Ecto neural progenitor cell (in vitro differentiated cells): Measurements from ENCODE around the gene C3orf22.
"Not testable (repeated sequence)": the region's sequence is repeated elsewhere in the genome, so short reads cannot be mapped to it uniquely, and the experiment has no call there.

Source experiments
- DNase-seq: peaks from one replicate; pipeline ENCODE4 v3.0.0-alpha.2; 2018; ENCODE audit warnings: low spot score

The C3orf22 gene, protein sequence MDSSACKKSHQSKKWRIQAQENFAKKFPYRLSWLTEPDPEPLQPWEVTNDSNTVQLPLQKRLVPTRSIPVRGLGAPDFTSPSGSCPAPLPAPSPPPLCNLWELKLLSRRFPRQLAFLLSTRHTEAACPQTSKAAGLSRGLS

DNA sequence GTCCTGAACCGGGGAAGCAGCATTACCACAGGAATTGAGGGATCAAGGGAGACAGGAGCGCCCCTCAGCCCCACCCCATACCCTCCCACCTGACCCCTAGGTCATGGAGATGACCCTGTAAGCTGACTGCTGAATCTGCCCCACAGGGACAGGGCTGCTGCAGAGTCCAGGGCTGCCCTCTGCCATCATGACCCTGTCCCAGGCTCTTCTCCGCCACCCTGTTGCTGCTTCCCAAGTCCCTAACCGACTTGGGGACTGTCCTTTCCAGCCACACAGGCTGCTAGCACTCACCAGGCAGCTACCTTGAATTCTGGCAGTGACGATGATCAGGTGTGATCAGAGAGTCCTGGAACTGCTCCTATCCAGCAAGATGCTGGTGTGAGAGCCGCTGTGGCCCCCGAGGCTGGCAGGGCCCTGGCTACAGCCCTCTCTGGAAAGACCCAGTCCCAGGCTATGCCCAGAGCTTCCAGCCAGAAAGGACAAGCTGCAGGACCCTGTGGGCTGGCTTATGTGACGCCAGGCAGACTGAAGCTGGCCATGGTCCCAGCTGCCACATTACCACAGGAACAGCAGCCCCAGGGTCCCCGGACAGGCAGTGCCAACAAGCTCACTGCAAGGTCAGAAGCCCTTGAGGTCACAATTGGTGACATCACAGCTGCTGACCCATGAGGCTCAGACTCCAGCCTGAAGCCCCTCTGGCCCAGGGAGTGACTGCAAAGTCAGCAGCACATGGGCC lies at the start of gene C3orf22:
C3orf22 (minus strand) TSS at position 597 of the 736 bp plus-strand sequence. CDS start 5,542 bp downstream, outside the sequence.
- DNase-seq: peak; percentile 46

DNA sequence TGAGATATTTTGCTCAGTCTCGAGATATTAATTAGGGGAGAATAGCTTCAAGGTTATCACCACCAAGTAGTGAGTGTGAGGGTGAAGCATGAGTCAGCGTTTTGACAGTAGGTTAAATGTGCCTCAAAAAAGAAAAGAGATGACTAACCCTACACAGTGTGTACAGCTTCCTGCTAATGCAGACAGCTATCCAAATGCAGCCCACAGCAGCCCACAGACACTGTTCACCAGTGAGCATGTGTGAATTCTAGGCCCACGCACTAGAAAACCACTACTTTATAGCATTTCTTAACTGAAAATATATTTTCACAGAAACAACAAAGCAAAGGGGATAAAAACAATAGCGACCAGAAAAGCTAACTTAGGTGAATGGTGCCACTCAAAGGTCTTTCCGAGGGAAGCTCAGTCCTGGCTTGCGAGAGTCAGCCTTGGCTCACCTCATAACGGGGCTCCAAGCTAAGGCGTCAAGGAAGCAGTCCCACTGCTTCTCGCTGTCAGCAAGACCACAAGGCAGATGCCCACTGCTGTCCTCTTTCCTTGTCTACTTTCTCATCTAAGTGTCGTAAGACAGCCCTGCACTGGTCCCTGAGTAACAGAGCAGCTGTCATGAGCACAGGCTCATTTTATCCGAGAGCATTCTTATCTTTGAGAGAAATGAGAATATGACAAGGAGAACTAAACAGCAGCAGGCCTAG lies 48.6 kb upstream of the C3orf22 start:
- no peak for DNase-seq

DNA sequence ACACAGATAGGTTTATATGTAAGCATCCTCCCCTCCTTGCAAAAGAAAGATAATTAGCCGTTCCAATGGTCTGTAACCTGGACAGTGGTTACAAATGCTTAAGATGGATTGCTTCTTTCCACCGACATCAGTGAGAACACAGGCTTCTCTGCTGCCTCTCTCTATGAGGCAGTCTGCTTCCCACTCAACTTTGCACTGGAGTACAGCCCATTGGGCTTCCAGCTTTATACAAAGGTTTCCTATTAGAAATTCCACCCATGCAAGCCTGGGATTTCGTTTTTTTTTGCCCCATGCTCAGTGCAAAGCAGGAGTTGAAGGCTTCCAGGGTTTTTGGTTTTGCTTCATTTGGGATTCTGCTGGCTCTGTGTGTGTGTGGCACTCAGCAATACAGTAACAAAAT lies 47.3 kb upstream of the C3orf22 start:
- DNase-seq: no peak

DNA sequence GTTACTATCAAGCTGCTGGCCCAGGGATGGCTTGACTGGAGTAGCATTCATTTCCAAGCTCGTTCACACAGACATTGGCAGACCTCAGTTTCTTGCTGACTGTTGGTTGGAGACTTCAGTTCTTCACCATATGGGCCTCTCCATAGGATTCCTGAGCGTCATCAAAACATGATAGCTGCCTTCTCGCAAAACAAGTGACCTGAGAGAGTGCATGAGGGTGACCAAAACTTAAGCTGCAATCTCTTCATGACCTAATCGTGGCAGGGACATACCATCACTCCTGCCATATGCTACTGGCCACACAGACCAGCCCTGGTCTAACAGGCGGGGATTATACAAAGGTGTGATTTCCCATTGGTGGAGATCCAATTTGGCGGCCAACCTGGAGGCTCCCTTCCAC lies 46.0 kb upstream of the C3orf22 start:
- DNase-seq: no peak

DNA sequence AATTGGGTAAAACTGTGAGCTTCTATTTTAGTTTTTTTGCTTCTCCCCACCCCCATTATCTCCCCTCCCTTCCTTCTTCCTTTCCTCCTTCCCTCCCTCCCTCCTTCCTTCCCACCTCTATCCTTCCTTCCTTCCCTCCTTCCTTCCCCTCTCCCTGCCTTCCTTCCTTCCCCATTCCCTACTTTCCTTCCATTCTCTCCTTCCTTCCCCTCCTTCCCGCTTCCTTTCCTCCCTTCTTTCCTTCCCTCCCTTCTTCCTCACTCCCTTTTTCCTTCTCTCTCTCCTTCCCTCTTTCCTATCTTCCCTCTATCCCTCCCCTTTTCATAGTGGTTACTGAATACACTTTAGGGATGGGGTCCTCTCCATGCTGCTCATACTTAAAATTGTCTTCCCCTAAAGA lies 40.4 kb upstream of the C3orf22 start:
- DNase-seq: no peak

DNA sequence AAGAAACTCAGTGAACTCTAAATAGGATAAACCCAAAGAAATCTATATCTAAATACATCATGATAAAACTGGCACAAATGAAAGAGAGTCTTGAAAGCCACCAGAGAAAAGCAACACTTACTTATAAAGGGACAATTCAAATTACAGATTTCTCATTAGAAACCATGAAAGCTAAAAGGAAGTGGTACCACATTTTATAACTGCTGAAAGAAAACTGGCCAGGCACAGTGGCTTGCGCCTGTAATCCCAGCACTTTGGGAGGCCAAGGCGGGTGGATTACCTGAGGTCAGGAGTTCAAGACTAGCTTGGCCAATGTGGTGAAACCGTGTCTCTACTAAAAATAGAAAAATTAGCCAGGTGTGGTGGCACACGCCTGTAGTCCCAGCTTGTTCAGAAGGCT lies 36.7 kb upstream of the C3orf22 start:
- DNase-seq: not testable (repeated sequence)

DNA sequence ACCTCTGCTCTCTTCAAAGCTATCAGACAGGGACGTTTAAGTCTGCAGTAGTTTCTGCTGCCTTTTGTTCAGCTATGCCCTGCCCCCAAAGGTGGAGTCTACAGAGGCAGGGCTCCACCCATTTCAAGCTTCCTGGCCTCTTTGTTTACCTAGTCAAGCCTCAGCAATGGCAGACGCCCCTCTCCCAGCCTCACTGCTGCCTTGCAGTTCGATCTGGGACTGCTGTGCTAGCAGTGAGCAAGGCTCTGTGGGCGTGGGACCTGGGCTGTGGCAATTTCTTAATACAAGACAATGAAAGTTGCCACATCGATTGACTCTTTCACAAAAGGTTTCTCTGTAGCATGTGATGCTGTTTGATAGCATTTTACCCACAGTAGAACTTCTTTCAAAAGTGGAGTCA lies 32.8 kb upstream of the C3orf22 start:
- not testable (repeated sequence) for DNase-seq

DNA sequence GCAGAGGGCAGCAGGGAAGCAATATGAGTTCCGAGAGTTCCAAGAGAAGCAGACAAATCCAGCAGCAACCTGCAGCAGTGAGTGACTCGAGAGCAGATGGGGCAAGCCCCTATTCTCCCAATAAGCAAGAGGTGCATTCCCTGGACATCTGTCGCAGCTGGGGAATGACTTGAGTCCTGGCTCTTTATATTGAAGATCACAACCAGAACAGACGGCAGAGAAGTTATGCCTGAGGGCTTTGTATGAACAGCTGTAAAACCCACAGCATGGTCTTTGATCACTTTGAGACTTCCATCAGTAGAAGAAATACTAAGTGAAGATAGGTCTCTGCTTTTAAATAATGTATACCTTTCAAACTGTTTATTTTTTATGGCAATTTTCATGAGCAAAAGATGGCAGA lies 23.6 kb upstream of the C3orf22 start:
- DNase-seq: no peak

DNA sequence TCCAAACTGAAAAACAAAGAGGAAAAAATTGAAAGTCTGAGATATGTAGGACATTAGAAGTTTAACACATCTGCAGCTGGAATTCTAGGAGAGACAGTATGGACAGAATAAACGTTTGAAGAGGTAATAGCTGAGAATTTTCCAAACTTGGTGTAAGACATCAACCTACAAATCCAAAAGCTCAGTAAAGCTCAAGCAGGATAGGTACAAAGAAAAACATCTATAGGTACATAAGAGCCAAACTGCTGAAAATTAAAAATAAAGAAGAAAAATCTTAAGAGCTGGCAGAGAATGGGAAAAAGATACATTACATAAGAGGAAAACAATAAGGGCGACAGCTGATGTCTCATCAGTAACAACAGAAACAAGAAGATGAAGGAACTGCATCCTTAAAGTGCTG lies 22.8 kb upstream of the C3orf22 start:
- no peak for DNase-seq

DNA sequence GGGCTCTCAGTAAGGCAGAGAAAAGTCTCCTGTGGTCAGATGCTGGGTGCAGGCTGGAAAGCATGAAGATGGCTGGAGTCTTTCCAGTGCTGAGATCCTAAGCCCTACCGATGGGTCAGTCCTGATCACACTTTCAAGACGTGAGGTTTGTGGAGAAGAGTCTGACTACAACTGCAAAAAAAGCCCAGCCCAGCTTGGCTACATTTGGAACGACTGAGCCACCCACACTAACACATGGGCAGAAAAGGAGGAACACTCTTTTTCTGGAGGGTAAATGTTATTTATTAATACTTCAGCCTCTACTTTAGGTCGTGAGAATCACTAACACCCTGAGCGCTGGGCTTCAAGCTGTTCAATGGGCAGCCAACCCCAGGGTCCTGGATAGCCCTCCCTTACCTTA lies 22.0 kb upstream of the C3orf22 start:
- DNase-seq: no peak

DNA sequence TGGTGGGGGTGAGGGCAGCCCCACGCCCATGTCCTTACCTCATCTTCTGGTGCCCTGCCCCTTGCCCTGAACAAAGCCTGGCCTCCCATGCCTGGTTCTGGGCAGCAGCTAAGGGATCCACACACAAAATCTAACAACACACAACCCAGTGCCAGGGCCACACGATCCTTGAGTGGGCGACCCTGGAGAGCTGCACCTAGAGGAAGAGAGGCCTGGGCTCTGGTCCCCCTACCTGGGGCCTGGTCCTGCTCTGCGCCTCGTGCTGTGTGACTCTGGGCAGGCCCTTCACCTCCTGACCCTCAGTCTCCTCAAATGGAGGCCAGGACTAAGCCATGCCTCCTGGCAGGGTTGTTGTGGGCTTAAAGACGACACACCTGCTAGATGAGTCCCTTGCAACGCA lies 20.0 kb upstream of the C3orf22 start:
- no peak for DNase-seq

DNA sequence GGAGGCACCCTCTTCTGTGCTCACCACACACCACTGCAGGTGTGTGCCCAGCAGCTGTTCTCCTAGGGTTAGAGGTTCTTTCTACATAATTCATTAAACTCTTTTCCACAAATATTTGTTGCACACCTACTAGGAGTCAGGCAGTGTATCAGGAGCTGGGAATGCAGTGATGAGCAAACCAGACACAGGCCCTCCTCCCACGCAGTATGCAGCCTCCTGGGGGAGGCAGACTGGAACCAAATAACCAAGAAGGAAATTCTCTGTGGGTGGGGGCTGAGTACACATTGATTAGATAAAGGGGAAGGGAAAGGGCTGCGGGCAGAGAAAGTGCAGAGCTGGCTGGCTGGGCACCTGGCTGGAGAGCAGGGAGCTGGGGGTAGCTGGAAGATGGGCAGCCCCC lies 18.5 kb upstream of the C3orf22 start:
- no peak for DNase-seq

DNA sequence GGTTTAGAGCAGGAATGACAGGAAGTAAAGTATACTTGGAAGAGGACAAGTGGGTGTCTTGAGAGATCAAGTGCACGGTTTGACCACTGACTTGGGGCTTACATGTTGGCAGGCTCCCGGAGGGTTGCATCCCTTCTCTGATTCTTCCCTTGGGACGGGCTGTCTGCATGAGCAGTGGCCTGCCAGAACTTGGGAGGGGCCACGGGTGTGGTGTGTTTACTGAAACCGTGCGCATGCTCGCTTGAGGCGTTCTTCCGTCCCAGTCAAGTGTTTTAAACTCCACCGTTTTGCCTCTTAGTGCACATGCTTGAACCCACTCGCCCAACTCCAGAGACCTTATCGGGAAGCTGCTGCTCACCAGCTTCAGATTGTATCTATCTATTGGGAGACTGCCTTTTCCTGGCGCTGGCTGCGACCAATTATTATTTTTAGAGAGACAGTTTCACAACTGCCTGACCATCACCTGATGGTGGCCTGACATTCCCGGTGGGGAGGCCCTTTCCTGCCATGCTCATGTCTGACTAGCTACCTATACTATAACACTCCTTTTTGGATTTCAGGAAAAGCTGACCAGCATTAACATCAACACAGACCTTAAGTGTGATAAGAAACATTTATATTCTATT lies 14.9 kb upstream of the C3orf22 start:
- DNase-seq: no peak

DNA sequence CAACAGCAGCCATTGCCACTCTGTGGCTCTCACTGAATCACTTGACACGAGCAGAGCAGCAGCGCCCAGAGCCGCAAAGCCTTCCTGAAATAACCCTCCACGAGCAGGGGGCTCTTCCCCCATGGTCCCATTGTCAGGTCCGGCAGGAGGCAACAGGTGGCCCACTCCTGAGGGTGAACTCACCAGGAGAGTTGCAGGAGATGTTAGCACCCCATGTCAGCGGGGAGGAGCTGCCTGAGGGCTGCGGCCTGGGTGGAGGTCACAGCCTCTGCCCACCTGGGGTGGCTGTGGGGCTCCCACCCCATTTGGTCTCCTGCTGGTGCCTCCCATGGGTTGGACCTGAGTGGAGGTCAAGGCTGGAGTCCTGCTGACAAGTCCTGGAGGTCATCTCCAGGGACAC lies 12.3 kb upstream of the C3orf22 start:
- DNase-seq: no peak

DNA sequence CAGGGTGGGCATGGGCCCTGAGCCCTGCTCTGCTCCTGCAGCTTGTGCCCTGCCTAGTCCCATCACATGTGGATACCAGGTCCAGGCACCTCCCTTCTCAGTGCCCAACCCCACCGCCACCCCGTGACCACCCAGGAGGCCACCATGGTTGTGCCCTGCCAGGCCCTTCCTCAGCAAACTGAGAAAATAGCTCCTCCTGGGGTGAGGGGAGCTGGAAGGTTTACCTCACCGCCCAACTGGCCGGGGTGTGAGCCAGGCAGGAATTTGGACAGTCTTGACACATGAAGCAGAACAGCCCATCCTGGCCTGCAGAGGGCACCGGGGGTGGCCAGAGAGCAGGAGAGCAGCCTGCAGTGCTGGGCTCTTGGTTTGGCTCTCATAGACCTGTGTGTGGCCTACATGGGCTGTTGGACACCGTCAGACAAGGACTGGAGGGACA lies 11.4 kb upstream of the C3orf22 start:
- DNase-seq: peak; percentile 49

DNA sequence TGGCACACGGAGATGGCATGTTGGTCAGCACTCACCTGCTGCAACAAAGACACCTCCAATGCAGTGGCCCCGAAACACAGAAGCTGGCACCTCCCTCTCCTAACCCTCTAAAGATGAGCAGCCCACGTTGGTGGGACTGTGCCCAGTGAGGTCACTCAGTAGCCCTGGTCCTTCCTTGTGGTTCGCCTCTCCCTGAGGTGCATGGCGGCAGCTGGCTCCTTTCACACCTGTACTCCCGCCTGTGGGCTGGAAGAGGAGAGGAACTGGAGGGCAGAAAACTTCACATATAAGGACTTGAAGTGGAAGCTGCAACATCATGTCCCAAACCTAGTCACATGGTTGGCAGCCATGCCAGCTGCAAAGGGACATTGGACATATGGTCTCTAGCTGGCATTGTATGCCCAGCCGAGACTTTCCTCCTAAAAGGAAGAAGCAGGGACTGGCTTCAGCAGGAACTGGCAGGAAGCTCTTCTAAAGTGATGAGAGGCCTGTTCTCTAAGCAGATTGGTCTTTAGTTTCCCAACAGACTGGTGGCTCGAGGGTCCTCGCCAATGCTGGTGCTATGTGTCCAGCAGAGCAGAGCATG lies 10.8 kb upstream of the C3orf22 start:
- no peak for DNase-seq

DNA sequence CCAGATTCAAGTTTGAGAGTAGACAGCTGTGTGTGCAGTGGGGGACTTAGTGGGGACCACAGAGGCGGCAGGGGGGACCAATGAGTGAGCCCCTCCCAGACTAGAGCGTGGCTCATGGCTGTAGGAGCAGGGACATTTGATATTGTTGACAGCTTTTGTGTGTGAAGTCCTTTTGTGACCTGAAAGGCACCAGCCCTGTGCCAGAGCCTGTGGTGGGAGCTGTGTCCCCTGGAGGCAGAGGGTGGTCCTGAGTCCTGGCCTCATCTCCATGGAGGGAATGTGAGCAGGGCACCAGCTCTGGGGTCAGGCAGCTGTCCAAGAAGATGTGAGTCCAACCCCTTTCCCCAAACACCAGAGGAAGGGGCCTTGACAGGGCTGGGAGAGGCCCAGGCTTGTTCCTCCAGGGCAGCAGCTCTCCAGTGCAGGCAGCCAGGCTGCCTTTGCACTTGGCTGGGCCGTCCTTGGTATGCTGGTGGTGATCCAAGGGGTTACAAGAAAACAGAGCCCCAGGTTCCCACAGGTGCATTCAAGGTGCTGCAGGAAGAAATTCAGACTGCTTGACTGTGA lies 10.1 kb upstream of the C3orf22 start:
- DNase-seq: peak; percentile 41

DNA sequence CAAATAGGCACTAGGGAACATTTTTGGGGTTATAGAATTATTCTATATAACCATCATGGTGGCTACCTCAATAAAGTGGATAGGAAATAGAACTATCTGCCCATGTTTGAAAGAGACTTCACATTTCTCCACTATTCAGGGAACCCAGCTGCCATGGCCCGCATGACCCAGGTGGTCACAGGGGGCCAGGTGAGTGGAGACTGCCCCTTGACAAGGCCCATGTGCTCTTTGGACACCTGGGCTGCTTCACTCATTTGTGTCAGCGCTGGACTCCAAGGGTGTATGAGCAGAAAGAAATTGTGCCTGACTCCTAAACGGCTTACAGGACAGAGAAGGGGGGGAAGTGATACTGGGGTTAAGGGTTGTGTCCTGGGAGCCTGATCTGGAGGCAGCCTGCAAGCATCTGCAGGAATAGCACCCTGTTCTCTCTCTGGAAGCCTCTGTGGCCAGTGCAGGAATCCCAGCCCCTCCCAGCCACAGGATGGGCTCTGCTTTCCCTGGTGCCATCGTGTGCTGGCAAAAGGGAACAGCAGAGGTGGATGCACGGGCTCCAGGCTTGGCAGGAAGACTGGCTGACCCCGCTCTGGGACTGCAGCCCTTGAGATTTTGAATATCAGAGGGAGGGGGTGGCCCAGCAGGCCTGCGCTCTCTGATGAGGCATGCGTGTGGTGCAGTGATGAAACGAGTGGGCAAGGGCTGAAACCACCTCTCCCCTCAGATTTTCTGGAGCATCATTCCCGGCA lies 9.1 kb upstream of the C3orf22 start:
- DNase-seq: peak; percentile 49

DNA sequence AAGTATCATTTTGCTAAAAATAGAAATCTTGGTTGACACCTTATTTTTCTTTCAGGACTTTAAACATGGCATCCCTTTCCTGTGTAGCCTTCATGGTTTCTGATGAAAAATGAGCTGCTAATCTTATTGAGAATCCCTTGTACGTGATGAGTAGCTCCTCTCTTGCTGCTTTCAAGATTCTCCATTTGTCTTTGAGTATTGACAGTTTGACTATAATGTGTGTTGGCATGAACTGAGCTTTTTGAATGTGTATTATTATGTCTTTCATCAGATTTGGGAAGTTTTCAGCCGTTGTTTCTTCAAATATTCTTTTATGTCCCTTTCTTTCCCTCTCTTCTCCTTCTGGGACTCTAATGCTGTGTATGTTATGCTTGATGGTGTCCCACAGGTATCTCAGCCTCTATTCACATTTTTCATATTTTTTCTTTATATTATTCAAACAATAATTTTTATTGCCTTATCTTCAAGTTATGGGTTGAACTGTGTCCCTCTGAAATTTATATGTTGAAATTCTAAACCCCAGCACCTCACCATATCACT lies 4.1 kb upstream of the C3orf22 start:
- no peak for DNase-seq

DNA sequence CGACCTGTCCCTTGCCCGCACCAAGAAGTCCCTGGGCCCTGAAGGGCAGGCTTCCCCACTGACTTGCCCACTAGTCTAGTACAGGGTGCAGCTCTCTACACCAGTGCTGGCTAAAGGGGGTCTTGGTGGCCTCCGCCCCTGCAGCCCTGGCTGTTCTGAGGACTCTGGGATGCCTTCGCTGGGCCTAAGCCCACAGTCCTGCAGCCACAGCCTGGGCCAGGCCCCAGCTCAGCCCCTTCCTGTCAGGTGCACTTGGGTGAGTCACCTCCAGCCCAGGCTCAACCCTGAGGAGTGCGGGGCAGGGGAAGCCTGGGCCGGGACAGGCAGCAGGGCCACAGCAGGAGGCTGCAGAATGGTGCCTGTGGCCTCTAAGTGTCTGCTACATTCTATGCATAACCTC lies 971 bp downstream of the C3orf22 start:
- peak; percentile 40 for DNase-seq

DNA sequence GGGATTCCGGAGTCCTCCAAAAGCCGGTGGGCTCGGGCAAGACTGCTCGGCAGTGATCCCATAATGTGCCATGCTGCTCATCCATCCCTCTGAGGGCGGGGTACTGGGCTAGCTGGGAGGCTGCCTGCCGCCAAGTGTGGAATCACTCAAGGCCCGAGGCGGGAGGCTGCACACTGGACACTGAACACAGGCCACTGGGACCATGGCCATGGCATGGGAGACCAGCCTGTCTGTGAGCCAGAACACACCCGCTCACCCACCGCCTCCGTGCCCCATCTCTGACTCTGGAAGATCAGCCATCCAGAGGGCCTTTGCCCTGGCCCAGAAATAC lies 1.4 kb downstream of the C3orf22 start:
- DNase-seq: no peak
